GF-D8 (cell line): ENCODE measurements around the gene ZIC5.
"Not testable (repeated sequence)": the region's sequence is repeated elsewhere in the genome, so short reads cannot be mapped to it uniquely, and the experiment has no call there.

Experiments
- DNase-seq: peaks from one replicate; lab custom pipeline; 2025; lab: John Stamatoyannopoulos, UW

Gene ZIC5

GRCh38 chr13:99959540-99960230 is 11.9 kb downstream of the ZIC5 start:
- no peak for DNase-seq

- no peak for DNase-seq
These were observed 12.4 kb downstream of the ZIC5 start for GRCh38 chr13:99959127-99959539.

- DNase-seq = no peak
These were observed 13.0 kb downstream of the ZIC5 start for GRCh38 chr13:99958406-99959126.

GRCh38 chr13:99956473-99957349 is 14.9 kb downstream of the ZIC5 start:
- DNase-seq = no peak

- DNase-seq = no peak
These were observed 15.7 kb downstream of the ZIC5 start for GRCh38 chr13:99955747-99956472.

GRCh38 chr13:99955107-99955746 is 16.3 kb downstream of the ZIC5 start:
- DNase-seq = no peak

- DNase-seq = no peak
These were observed 18.3 kb downstream of the ZIC5 start for GRCh38 chr13:99953138-99953755.

GRCh38 chr13:99951666-99952065 is 19.9 kb downstream of the ZIC5 start:
- DNase-seq = not testable (repeated sequence)

- DNase-seq = no peak
These were observed 21.7 kb downstream of the ZIC5 start for GRCh38 chr13:99949679-99950413.

GRCh38 chr13:99948907-99949678 is 22.5 kb downstream of the ZIC5 start:
- DNase-seq = no peak

GRCh38 chr13:99948411-99948810 is 23.2 kb downstream of the ZIC5 start:
- DNase-seq = no peak

DNA sequence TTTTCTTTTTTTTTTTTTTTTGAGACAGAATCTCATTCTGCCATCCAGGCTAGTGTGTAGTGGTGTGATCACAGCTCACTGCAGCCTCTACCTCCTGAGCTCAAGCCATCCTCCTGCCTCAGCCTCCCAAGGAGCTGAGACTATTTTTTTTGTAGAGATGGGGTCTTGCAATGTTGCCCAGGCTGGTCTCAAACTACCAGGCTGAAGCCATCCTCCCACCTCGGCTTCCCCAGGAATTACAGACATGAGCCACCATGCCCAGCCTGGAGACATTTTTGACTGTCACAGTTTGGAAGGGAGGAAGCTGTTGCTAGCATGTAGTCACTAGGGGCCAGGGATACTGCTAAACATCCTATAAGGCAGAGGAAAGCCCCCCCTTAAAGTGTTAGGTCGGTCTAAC is 23.9 kb downstream of the ZIC5 start:
- DNase-seq = no peak

GRCh38 chr13:99945515-99945914 is 26.1 kb downstream of the ZIC5 start:
- DNase-seq = not testable (repeated sequence)

GRCh38 chr13:99944606-99945005 is 27.0 kb downstream of the ZIC5 start:
- DNase-seq = no peak

DNA sequence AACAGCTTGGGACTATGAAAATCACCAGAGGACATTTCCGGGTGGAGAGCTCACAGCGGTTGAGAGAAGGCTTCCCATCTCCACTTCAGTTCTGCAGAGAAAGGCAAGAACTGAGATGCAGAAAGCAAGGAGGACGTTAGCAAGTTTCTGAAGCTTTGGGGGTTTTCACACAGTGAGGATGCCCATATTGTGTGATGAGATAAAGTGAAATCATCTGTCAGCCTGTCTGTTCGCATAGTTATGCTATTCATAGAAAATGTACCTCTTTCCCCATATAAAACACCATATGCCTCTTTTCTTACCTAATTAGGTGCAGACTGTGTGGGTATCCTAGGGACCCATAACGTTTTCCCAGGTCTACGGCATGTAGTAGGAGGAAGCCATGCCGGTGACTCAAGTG is 27.5 kb downstream of the ZIC5 start:
- DNase-seq = no peak

- no peak for DNase-seq
These were observed 29.7 kb downstream of the ZIC5 start for GRCh38 chr13:99941911-99942310.

GRCh38 chr13:99941086-99941485 is 30.5 kb downstream of the ZIC5 start:
- no peak for DNase-seq

- no peak for DNase-seq
These were observed 32.9 kb downstream of the ZIC5 start for GRCh38 chr13:99938635-99939034.

GRCh38 chr13:99935772-99936171 is 35.8 kb downstream of the ZIC5 start:
- no peak for DNase-seq

DNA sequence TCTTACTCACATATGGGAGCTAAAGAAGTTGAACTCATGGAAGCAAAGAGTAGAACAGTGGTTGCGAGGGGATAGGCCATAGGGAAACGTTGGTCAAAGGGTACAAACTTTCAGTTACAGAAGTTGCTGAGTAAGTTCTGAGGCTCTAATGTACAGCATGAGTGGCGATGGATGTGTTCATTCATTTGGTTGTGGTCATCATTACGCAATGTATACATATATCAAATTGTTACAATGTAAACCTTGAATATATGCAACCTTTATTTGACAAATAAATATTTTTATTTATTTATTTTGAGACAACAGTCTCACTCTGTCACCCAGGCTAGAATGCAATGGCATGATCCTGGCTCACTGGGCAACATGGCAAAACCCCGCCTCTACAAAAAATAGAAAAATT is 38.7 kb downstream of the ZIC5 start:
- no peak for DNase-seq
